Ectodermal cell (in vitro differentiated cells): ENCODE measurements around the gene AGBL4.

ENCODE experiments used
- H3K27ac ChIP-seq: 2 replicates; pipeline ENCODE4 v1.7.0; 2013; ENCODE audit warnings: mild to moderate bottlenecking, low read depth, low read length; ENCODE audit not compliant: insufficient read depth, poor library complexity, severe bottlenecking
- H3K27me3 ChIP-seq: 2 replicates; pipeline ENCODE4 v1.7.0; 2013; ENCODE audit warnings: mild to moderate bottlenecking, low read length; ENCODE audit not compliant: insufficient read depth, control insufficient read depth, poor library complexity, severe bottlenecking
- H3K36me3 ChIP-seq: one replicate; pipeline ENCODE4 v1.7.0; 2013; ENCODE audit warnings: low read length; ENCODE audit not compliant: control insufficient read depth, insufficient read depth
- H3K4me1 ChIP-seq: one replicate; pipeline ENCODE4 v1.7.0; 2013; ENCODE audit warnings: low read length; ENCODE audit not compliant: control insufficient read depth, insufficient read depth
- H3K4me3 ChIP-seq: 2 replicates; pipeline ENCODE4 v1.7.0; 2013; ENCODE audit warnings: low read depth, low read length, control low read depth; ENCODE audit not compliant: insufficient read depth
- H3K9me3 ChIP-seq: 2 replicates; pipeline ENCODE4 v1.7.0; 2013; ENCODE audit warnings: mild to moderate bottlenecking, low read length, moderate library complexity; ENCODE audit not compliant: control insufficient read depth
- WGBS, 2 experiments: methylation state at CpG; one replicate each; pipeline ENCODE4 v1.1.7; 2013; ENCODE audit warnings: missing lambda C conversion rate in 2 of 2; 5-methylcytosine and 5-hydroxymethylcytosine counted together

Gene AGBL4

GRCh38 chr1:48977273-48977672, 1046.5 kb downstream of the AGBL4 start:
- Histone ChIP-seq H3K27me3 (no peaks in the 10 kb centered on the region), H3K9me3 (peaks cover 2% of the 10 kb centered on the region), H3K36me3 (no peaks in the 10 kb centered on the region), H3K4me1 (no peaks in the 10 kb centered on the region), H3K27ac (no peak overlapping the region), H3K4me3 (no peak overlapping the region)
- 68 to 69% methylated on average over 2 of the region's 2 CpGs for WGBS, 2 experiments

- Histone ChIP-seq H3K4me1 (no peaks in the 10 kb centered on the region), H3K9me3 (peaks cover 2% of the 10 kb centered on the region), H3K27me3 (no peaks in the 10 kb centered on the region), H3K27ac (no peak overlapping the region), H3K4me3 (no peak overlapping the region), H3K36me3 (no peaks in the 10 kb centered on the region)
- WGBS, 2 experiments, result 50 to 71% methylated on average over 1 of the region's 1 CpG
Measured at GRCh38 chr1:48969971-48970370, 1053.8 kb downstream of the AGBL4 start.

DNA sequence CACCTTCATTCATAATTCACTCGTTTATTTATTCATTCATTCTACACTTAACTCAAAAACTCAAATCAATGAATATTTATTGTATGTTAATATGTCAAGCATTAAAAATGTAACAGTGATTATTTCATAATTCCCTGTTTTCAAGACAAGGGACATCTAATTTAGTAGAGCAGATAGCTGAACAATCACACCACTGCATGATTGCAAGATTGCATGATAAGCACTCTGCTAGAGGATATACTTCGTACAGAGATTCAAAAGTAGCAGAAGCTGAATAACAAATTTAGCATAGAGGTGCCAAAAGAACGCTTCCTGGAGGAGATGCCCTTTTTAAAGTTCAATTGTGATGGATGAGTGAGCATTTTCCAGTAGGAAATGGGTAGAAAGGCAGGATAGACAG, 1056.4 kb downstream of the AGBL4 start:
- WGBS, 2 experiments, result 67 to 79% methylated on average over 3 of the region's 3 CpGs
- Histone ChIP-seq H3K9me3 (no peaks in the 10 kb centered on the region), H3K27me3 (no peaks in the 10 kb centered on the region), H3K36me3 (no peaks in the 10 kb centered on the region), H3K4me1 (no peaks in the 10 kb centered on the region), H3K4me3 (no peak overlapping the region), H3K27ac (no peak overlapping the region)

DNA sequence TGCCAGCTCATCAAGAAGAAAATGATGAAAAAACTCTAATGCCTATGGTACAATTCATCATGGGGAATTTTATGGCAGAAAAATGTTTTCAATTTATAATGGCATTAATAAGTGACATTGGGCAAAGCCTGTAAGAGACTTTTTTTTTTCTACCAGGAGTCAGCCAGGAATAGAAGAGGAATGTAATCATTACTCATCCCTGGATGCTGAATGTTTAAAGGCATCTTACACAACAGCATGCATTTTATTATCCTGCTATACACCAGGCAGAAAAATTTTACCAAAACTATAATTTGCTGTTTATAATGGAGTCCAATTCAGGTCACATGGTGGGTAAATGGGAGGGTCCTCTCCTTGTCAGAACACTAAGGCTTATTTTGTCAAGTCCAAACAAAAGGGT, 1057.2 kb downstream of the AGBL4 start:
- no peaks in the 10 kb centered on the region for H3K36me3 ChIP-seq
- H3K9me3 ChIP-seq, result no peaks in the 10 kb centered on the region
- no peak overlapping the region for H3K4me3 ChIP-seq
- H3K27me3 ChIP-seq, result no peaks in the 10 kb centered on the region
- H3K4me1 ChIP-seq, result no peaks in the 10 kb centered on the region
- no peak overlapping the region for H3K27ac ChIP-seq

DNA sequence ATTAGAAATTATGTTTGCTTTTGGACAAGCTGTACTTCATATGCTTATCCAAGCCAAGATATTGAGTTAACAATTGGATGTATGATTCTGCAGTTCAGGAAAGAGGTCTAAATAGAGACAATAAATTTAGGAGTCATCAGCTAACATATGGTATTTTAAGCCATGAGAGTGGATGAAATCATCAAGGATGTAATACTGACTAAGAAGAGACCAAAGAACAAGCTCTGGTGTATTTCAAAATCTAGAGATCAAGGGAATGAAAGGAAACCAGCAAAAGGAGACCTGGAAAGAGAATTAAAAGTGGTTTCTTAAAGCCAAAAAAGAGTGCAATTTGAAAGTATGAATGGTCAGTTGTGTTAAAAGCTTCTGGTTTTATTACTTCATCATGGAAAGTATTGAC, 1063.4 kb downstream of the AGBL4 start:
- Histone ChIP-seq H3K27ac (no peak overlapping the region), H3K4me3 (no peak overlapping the region), H3K27me3 (no peaks in the 10 kb centered on the region), H3K9me3 (no peaks in the 10 kb centered on the region), H3K4me1 (no peaks in the 10 kb centered on the region), H3K36me3 (no peaks in the 10 kb centered on the region)

GRCh38 chr1:48955774-48956173, 1068.0 kb downstream of the AGBL4 start:
- Histone ChIP-seq H3K27ac (no peak overlapping the region), H3K4me3 (no peak overlapping the region), H3K36me3 (no peaks in the 10 kb centered on the region), H3K9me3 (no peaks in the 10 kb centered on the region), H3K27me3 (no peaks in the 10 kb centered on the region), H3K4me1 (no peaks in the 10 kb centered on the region)

- Histone ChIP-seq H3K36me3 (no peaks in the 10 kb centered on the region), H3K9me3 (no peaks in the 10 kb centered on the region), H3K27ac (no peak overlapping the region), H3K27me3 (no peaks in the 10 kb centered on the region), H3K4me1 (no peaks in the 10 kb centered on the region), H3K4me3 (no peak overlapping the region)
- WGBS, 2 experiments, result 84 to 88% methylated on average over 3 of the region's 3 CpGs
Measured at GRCh38 chr1:48953617-48954016, 1070.1 kb downstream of the AGBL4 start.

- Histone ChIP-seq H3K27me3 (no peaks in the 10 kb centered on the region), H3K9me3 (no peaks in the 10 kb centered on the region), H3K4me1 (no peaks in the 10 kb centered on the region), H3K4me3 (no peak overlapping the region), H3K36me3 (no peaks in the 10 kb centered on the region), H3K27ac (no peak overlapping the region)
- 87 to 95% methylated on average over 1 of the region's 1 CpG for whole genome bisulfite sequencing, 2 experiments
Measured at GRCh38 chr1:48948562-48948961, 1075.2 kb downstream of the AGBL4 start.

- no peaks in the 10 kb centered on the region for H3K9me3 ChIP-seq
- 72% methylated on average over 13 of the region's 13 CpGs for WGBS, 2 experiments
- H3K36me3 ChIP-seq, result no peaks in the 10 kb centered on the region
- H3K27me3 ChIP-seq, result no peaks in the 10 kb centered on the region
- no peak overlapping the region for H3K4me3 ChIP-seq
- no peaks in the 10 kb centered on the region for H3K4me1 ChIP-seq
- H3K27ac ChIP-seq, result no peak overlapping the region
Measured at GRCh38 chr1:48947761-48948537, 1075.8 kb downstream of the AGBL4 start.

DNA sequence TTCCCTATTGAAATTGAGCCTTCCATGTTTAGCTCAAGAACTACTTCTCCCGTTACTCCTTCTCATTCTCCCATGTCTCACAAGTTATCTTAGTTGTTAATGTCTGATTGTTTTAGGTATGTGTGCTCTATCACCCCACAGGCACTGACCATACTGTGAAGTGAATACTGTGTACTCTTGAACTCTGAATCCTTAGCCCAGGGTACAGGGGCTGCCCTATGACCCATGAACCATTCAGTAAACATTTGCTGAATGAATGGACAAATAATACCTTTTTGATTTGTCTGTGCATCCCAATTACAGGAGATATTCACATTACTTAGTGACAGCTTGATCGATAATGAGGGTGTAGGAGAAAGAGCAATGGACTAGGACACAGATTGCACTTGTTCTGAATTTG, 1077.7 kb downstream of the AGBL4 start:
- 86 to 100% methylated on average over 2 of the region's 2 CpGs for WGBS, 2 experiments
- H3K27me3 ChIP-seq, result no peaks in the 10 kb centered on the region
- H3K36me3 ChIP-seq, result no peaks in the 10 kb centered on the region
- H3K4me1 ChIP-seq, result no peaks in the 10 kb centered on the region
- H3K27ac ChIP-seq, result no peak overlapping the region
- no peaks in the 10 kb centered on the region for H3K9me3 ChIP-seq
- no peak overlapping the region for H3K4me3 ChIP-seq

DNA sequence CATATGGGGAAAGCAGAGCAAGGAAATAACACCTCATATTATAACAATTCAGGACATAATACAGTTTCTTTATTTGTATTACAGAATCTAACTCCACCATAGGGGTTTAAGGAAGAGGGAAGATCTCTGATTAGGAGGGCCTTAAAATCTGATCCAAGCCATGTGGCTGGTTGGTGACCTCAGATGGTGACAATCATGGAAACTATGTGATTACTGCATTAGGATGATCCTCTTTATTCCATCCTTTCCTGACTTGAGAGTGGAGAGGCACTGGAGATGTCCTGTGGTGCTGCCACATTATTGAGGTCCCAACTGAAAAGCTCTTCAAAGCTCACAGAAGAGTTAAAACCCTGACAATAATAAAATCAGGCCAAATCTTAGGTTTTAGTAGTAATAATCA, 1078.9 kb downstream of the AGBL4 start:
- H3K9me3 ChIP-seq, result no peaks in the 10 kb centered on the region
- H3K27me3 ChIP-seq, result no peaks in the 10 kb centered on the region
- no peaks in the 10 kb centered on the region for H3K4me1 ChIP-seq
- H3K36me3 ChIP-seq, result no peaks in the 10 kb centered on the region
- no peak overlapping the region for H3K4me3 ChIP-seq
- H3K27ac ChIP-seq, result no peak overlapping the region
